H9 (cell line): ENCODE results near the gene CACNA1A. TPM values are rescaled to one million over a fixed set of nuclear protein-coding genes. Genes with fewer than 3 reads are reported as not detected.

Experiments
- DNase-seq: peaks from one replicate; pipeline ENCODE4 v3.0.0-alpha.2; 2017
- H2AFZ ChIP-seq: one replicate; pipeline ENCODE4 v1.6.1; 2013; ENCODE audit warnings: mild to moderate bottlenecking, low read length, control low read depth, moderate library complexity
- H2AK5ac ChIP-seq: 2 replicates; pipeline ENCODE4 v1.6.1; 2013; ENCODE audit warnings: low read length, control low read depth, mixed read lengths; ENCODE audit not compliant: insufficient read length
- H2BK120ac ChIP-seq: one replicate; pipeline ENCODE4 v1.6.1; 2013; ENCODE audit warnings: low read depth, mild to moderate bottlenecking, low read length, control low read depth, inconsistent platforms; ENCODE audit not compliant: poor library complexity, severe bottlenecking
- H2BK12ac ChIP-seq: 2 replicates; pipeline ENCODE4 v1.6.1; 2013; ENCODE audit warnings: low read length, control low read depth, mixed read lengths, low read depth; ENCODE audit not compliant: insufficient read length
- H2BK15ac ChIP-seq: 2 replicates; pipeline ENCODE4 v1.6.1; 2013; ENCODE audit warnings: low read depth, low read length, control low read depth
- H2BK20ac ChIP-seq: one replicate; pipeline ENCODE4 v1.6.1; 2013; ENCODE audit warnings: low read depth, mild to moderate bottlenecking, low read length, control low read depth, inconsistent platforms; ENCODE audit not compliant: poor library complexity, severe bottlenecking
- H2BK5ac ChIP-seq: 2 replicates; pipeline ENCODE4 v1.6.1; 2013; ENCODE audit warnings: low read length, control low read depth, mixed read lengths; ENCODE audit not compliant: insufficient read length
- H3K14ac ChIP-seq: 2 replicates; pipeline ENCODE4 v1.6.1; 2013; ENCODE audit warnings: low read length, control low read depth; ENCODE audit not compliant: insufficient read depth
- H3K18ac ChIP-seq: 2 replicates; pipeline ENCODE4 v1.6.1; 2013; ENCODE audit warnings: low read depth, mild to moderate bottlenecking, mixed read lengths, low read length, control low read depth; ENCODE audit not compliant: insufficient read length
- H3K23ac ChIP-seq: 2 replicates; pipeline ENCODE4 v1.6.1; 2013; ENCODE audit warnings: low read length, control low read depth, mixed read lengths, low read depth; ENCODE audit not compliant: insufficient read length
- H3K23me2 ChIP-seq: 2 replicates; pipeline ENCODE4 v1.6.1; 2013; ENCODE audit warnings: low read depth, mild to moderate bottlenecking, mixed read lengths, low read length, control low read depth; ENCODE audit not compliant: insufficient read length, poor library complexity, severe bottlenecking
- H3K27ac ChIP-seq: 2 replicates; pipeline ENCODE4 v1.5.1; 2013; ENCODE audit warnings: low read length, control low read depth, mixed read lengths, low read depth; ENCODE audit not compliant: insufficient read length
- H3K27me3 ChIP-seq: 2 replicates; pipeline ENCODE4 v1.6.1; 2013; ENCODE audit warnings: low read length, control low read depth, inconsistent platforms; ENCODE audit not compliant: insufficient read depth
- H3K4ac ChIP-seq: 2 replicates; pipeline ENCODE4 v1.6.1; 2013; ENCODE audit warnings: low read depth, mild to moderate bottlenecking, control low read depth, inconsistent platforms, low read length, moderate library complexity
- H3K4me1 ChIP-seq: 2 replicates; pipeline ENCODE4 v1.6.1; 2013; ENCODE audit warnings: low read length, control low read depth, inconsistent platforms; ENCODE audit not compliant: insufficient read depth
- H3K4me2 ChIP-seq: 2 replicates; pipeline ENCODE4 v1.6.1; 2013; ENCODE audit warnings: low read length, control low read depth, mixed read lengths; ENCODE audit not compliant: insufficient read length, insufficient read depth
- H3K56ac ChIP-seq: 2 replicates; pipeline ENCODE4 v1.6.1; 2013; ENCODE audit warnings: low read depth, mild to moderate bottlenecking, mixed read lengths, low read length, control low read depth; ENCODE audit not compliant: insufficient read length
- H3K79me1 ChIP-seq: 2 replicates; pipeline ENCODE4 v1.6.1; 2013; ENCODE audit warnings: low read depth, mild to moderate bottlenecking, moderate library complexity, low read length, control low read depth, inconsistent platforms; ENCODE audit not compliant: insufficient read depth, poor library complexity, severe bottlenecking
- H3K79me2 ChIP-seq: 2 replicates; pipeline ENCODE4 v1.6.1; 2013; ENCODE audit warnings: low read length, control low read depth, inconsistent platforms; ENCODE audit not compliant: insufficient read depth
- H3K9ac ChIP-seq: 2 replicates; pipeline ENCODE4 v1.6.1; 2013; ENCODE audit warnings: low read length, control low read depth, mixed read lengths; ENCODE audit not compliant: insufficient read length; ENCODE audit errors: extremely low read depth
- H3K9me3 ChIP-seq: one replicate; pipeline ENCODE4 v1.6.1; 2013; ENCODE audit warnings: low read depth, low read length, inconsistent platforms; ENCODE audit not compliant: control insufficient read depth
- H3T11ph ChIP-seq: one replicate; pipeline ENCODE4 v1.6.1; 2013; ENCODE audit warnings: mild to moderate bottlenecking, low read length, control low read depth, inconsistent platforms
- H4K20me1 ChIP-seq: one replicate; pipeline ENCODE4 v1.6.1; 2013; ENCODE audit not compliant: control insufficient read depth, insufficient read length, insufficient read depth
- H4K5ac ChIP-seq: 2 replicates; pipeline ENCODE4 v1.6.1; 2013; ENCODE audit warnings: low read depth, mild to moderate bottlenecking, mixed read lengths, low read length, control low read depth; ENCODE audit not compliant: insufficient read length
- H4K8ac ChIP-seq: replicated peaks from 2 replicates; pipeline ENCODE4 v1.6.1; 2013; ENCODE audit warnings: low read length, control low read depth, mixed read lengths, low read depth; ENCODE audit not compliant: insufficient read length
- H4K91ac ChIP-seq: 2 replicates; pipeline ENCODE4 v1.6.1; 2013; ENCODE audit warnings: low read depth, mild to moderate bottlenecking, moderate library complexity, mixed read lengths, low read length, control low read depth; ENCODE audit not compliant: insufficient read length
- H3K27ac Mint-ChIP-seq, 3 experiments: 2 replicates in 2 of 3; 3 replicates in 1 of 3; pipeline ENCODE4 v1.8.0; 2020 to 2021; ENCODE audit warnings: mixed read lengths in 3 of 3, mild to moderate bottlenecking in 1 of 3, moderate library complexity in 1 of 3
- H3K27me3 Mint-ChIP-seq: 2 replicates; pipeline ENCODE4 v1.8.0; 2021; ENCODE audit warnings: low read depth, mild to moderate bottlenecking, moderate library complexity, mixed read lengths
- H3K36me3 Mint-ChIP-seq, 3 experiments: 2 replicates in 2 of 3; 3 replicates in 1 of 3; pipeline ENCODE4 v1.8.0; 2020 to 2021; ENCODE audit warnings: low read depth in 3 of 3, mixed read lengths in 3 of 3; ENCODE audit not compliant: insufficient read depth in 1 of 3
- H3K4me1 Mint-ChIP-seq, 2 experiments: 2 replicates each; pipeline ENCODE4 v1.8.0; 2020; ENCODE audit warnings: mixed read lengths in 2 of 2
- H3K4me3 Mint-ChIP-seq, 2 experiments: 2 replicates in 1 of 2; 3 replicates in 1 of 2; pipeline ENCODE4 v1.8.0; 2020 to 2021; ENCODE audit warnings: mild to moderate bottlenecking in 2 of 2, mixed read lengths in 2 of 2, moderate library complexity in 1 of 2
- H3K9me3 Mint-ChIP-seq, 2 experiments: 2 replicates in 1 of 2; 3 replicates in 1 of 2; pipeline ENCODE4 v1.8.0; 2020; ENCODE audit warnings: mild to moderate bottlenecking in 2 of 2, mixed read lengths in 2 of 2, moderate library complexity in 1 of 2
- CTCF ChIP-seq: fragments of 200-600 bp; sonication (generic); conservative IDR thresholded peaks from 3 replicates; pipeline ENCODE4 v1.8.0; 2021; ENCODE audit warnings: antibody characterized with exemption, mild to moderate bottlenecking
- WGBS: extraction: QIAGEN DNeasy Blood & Tissue Kit; methylation state at CpG from one replicate; pipeline ENCODE4 v1.1.7; 2013; ENCODE audit warnings: missing lambda C conversion rate, low lambda C conversion rate, mixed read lengths; ENCODE audit not compliant: insufficient read length; ENCODE audit errors: extremely low coverage; 5-methylcytosine and 5-hydroxymethylcytosine counted together
- total RNA-seq: library from RNA; stranded (reverse); gene quantifications from 2 replicates; pipeline ENCODE4 v1.2.1, GENCODE V29; 2021

The CACNA1A gene
- total RNA-seq, 1 experiment from 2014 or later, result 8.0 TPM

GRCh38 chr19:13451434-13451995, 54.8 kb downstream of the CACNA1A start:
- H3K4me1 ChIP-seq, result no peaks in the 10 kb centered on the region
- H3T11ph ChIP-seq, result no peak overlapping the region
- Mint-ChIP-seq H3K27me3 (peaks cover 2% of the 10 kb centered on the region; the same call in 1 of the 2 replicates), H3K4me1 (no peaks in the 10 kb centered on the region), H3K36me3 (peaks cover 20 to 42% (median 35%) of the 10 kb centered on the region in 3 experiments), H3K4me3 (no peak overlapping the region), H3K27ac (no peak overlapping the region), H3K9me3 (peaks cover 13 to 14% of the 10 kb centered on the region in 2 experiments)
- no peak overlapping the region for H3K4ac ChIP-seq
- no peak overlapping the region for H3K9ac ChIP-seq
- H3K4me2 ChIP-seq, result no peak overlapping the region
- DNase-seq, result no peak
- no peak overlapping the region for H3K56ac ChIP-seq
- no peaks in the 10 kb centered on the region for H3K9me3 ChIP-seq
- no peaks in the 10 kb centered on the region for H3K79me1 ChIP-seq
- no peak overlapping the region for H2BK15ac ChIP-seq
- no peak overlapping the region for H2BK12ac ChIP-seq
- WGBS, result no CpG with 5 or more reads among the region's 4 CpGs
- no peak overlapping the region for H2BK120ac ChIP-seq
- no peak overlapping the region for H2AFZ ChIP-seq
- no peak overlapping the region for H2BK5ac ChIP-seq
- no peaks in the 10 kb centered on the region for H4K20me1 ChIP-seq
- H2AK5ac ChIP-seq, result no peak overlapping the region
- H4K91ac ChIP-seq, result no peak overlapping the region
- no peak for TF ChIP-seq CTCF
- H3K27ac ChIP-seq, result no peak overlapping the region
- no peaks in the 10 kb centered on the region for H3K23me2 ChIP-seq
- no peak overlapping the region for H2BK20ac ChIP-seq
- H3K14ac ChIP-seq, result no peak overlapping the region
- no peak overlapping the region for H4K5ac ChIP-seq
- no peak overlapping the region for H3K18ac ChIP-seq
- no peak overlapping the region for H4K8ac ChIP-seq
- no peaks in the 10 kb centered on the region for H3K27me3 ChIP-seq
- H3K79me2 ChIP-seq, result no peaks in the 10 kb centered on the region
- no peak overlapping the region for H3K23ac ChIP-seq
